Keratinocyte (primary cell): ENCODE measurements around the gene BOLA3. TPM values are rescaled to one million over a fixed set of nuclear protein-coding genes. Genes with fewer than 3 reads are reported as not detected.

Experiments used
- DNase-seq: peaks from one replicate; pipeline ENCODE4 v3.0.0-alpha.2; 2011; ENCODE audit warnings: low read depth, missing footprints, low spot score
- FAIRE-seq: peaks from 2 replicates; lab custom pipeline; 2011; peaks lifted over from hg19 to GRCh38; lab: Jason Lieb, UNC
- H2AFZ ChIP-seq: 2 replicates; pipeline ENCODE4 v1.6.0; 2012; ENCODE audit warnings: low read length, control low read depth, inconsistent platforms; ENCODE audit not compliant: control insufficient read depth
- H3K27ac ChIP-seq: 2 replicates; pipeline ENCODE4 v1.5.1; 2011; ENCODE audit warnings: low read length; ENCODE audit not compliant: control insufficient read depth, insufficient read depth
- H3K27me3 ChIP-seq: 3 replicates; pipeline ENCODE4 v1.6.0; 2011; ENCODE audit warnings: low read length; ENCODE audit not compliant: control insufficient read depth, insufficient read depth; ENCODE audit errors: extremely low read depth
- H3K36me3 ChIP-seq, 2 experiments: 2 replicates in 1 of 2; 3 replicates in 1 of 2; pipeline ENCODE4 v1.5.1; 2011; ENCODE audit warnings: low read length in 2 of 2, mild to moderate bottlenecking in 1 of 2; ENCODE audit not compliant: control insufficient read depth in 2 of 2, insufficient read depth in 2 of 2; ENCODE audit errors: extremely low read depth in 1 of 2
- H3K4me1 ChIP-seq: 3 replicates; pipeline ENCODE4 v1.5.1; 2011; ENCODE audit warnings: low read length; ENCODE audit not compliant: control insufficient read depth, insufficient read depth; ENCODE audit errors: extremely low read depth
- H3K4me2 ChIP-seq: 3 replicates; pipeline ENCODE4 v1.6.0; 2011; ENCODE audit warnings: low read depth, low read length; ENCODE audit not compliant: control insufficient read depth, insufficient read depth; ENCODE audit errors: extremely low read depth
- H3K4me3 ChIP-seq, 3 experiments: fragments of 200-600 bp in 1 of 3; sonication (generic) in 1 of 3; 2 replicates in 2 of 3; 3 replicates in 1 of 3; pipeline ENCODE4 v1.5.1; 2011 to 2016; ENCODE audit warnings: low read length in 3 of 3, mild to moderate bottlenecking in 3 of 3, control low read depth in 2 of 3, inconsistent platforms in 1 of 3, low read depth in 1 of 3, mixed read lengths in 1 of 3, mixed run types in 1 of 3, moderate library complexity in 1 of 3; ENCODE audit not compliant: control insufficient read depth in 2 of 3, insufficient read depth in 2 of 3; ENCODE audit errors: extremely low read depth in 1 of 3
- H3K79me2 ChIP-seq: 2 replicates; pipeline ENCODE4 v1.6.0; 2012; ENCODE audit warnings: low read length; ENCODE audit not compliant: control insufficient read depth, insufficient read depth
- H3K9ac ChIP-seq: 3 replicates; pipeline ENCODE4 v1.6.0; 2011; ENCODE audit warnings: low read length; ENCODE audit not compliant: control insufficient read depth, insufficient read depth; ENCODE audit errors: extremely low read depth
- H3K9me1 ChIP-seq: 3 replicates; pipeline ENCODE4 v1.6.0; 2011; ENCODE audit warnings: low read length; ENCODE audit not compliant: control insufficient read depth, insufficient read depth; ENCODE audit errors: extremely low read depth
- H3K9me3 ChIP-seq: 2 replicates; pipeline ENCODE4 v1.5.1; 2012; ENCODE audit warnings: low read depth, low read length; ENCODE audit not compliant: control insufficient read depth
- H4K20me1 ChIP-seq: 3 replicates; pipeline ENCODE4 v1.6.0; 2011; ENCODE audit warnings: low read length; ENCODE audit not compliant: control insufficient read depth, insufficient read depth; ENCODE audit errors: extremely low read depth
- EZH2 ChIP-seq: IDR thresholded peaks from one replicate; pipeline ENCODE4 v1.6.1; 2012; ENCODE audit warnings: inconsistent platforms, mild to moderate bottlenecking, low read length, moderate library complexity
- dilution Hi-C: fragments of 300-500 bp; cut with MboI; formaldehyde crosslinking; loops from one replicate; pipeline ENCODE4 v1.7.0; 2020; ENCODE audit warnings: low sequenced_read_pairs; ENCODE audit not compliant: extremely low pct_ligation_motif_present
- polyA plus RNA-seq, 5 experiments: library from polyadenylated mRNA; depleted of rRNA in 3 of 5; stranded (reverse) in 3 of 5; stranded (forward) in 1 of 5; unstranded in 1 of 5; fragments of >200 nt; gene quantifications; 1 replicate in 1 of 5; 2 replicates in 3 of 5; 3 replicates in 1 of 5; pipeline versions ENCODE4 v1.2.1 to v1.2.3, GENCODE V29; 2011 to 2012; ENCODE audit warnings: missing spikeins in 2 of 5, low read depth in 1 of 5, low replicate concordance in 1 of 5
- TF ChIP-seq, protein P1 (sequence below), 3 experiments: IDR thresholded peaks in 1 of 3; conservative IDR thresholded peaks in 1 of 3; optimal IDR thresholded peaks in 1 of 3; 2 replicates in 2 of 3; 3 replicates in 1 of 3; pipeline versions ENCODE3 to v1.5.1; 2011; ENCODE audit warnings: low read length in 3 of 3, mild to moderate bottlenecking in 3 of 3, moderate library complexity in 2 of 3, control low read depth in 1 of 3, inconsistent platforms in 1 of 3; ENCODE audit not compliant: insufficient read depth in 2 of 3; ENCODE audit errors: extremely low read depth in 1 of 3

The BOLA3 gene
- polyA plus RNA-seq, 1 donor (not counting 4 experiments of a cell fraction or from before 2014, with no cell fraction given): 116 TPM

DNA sequence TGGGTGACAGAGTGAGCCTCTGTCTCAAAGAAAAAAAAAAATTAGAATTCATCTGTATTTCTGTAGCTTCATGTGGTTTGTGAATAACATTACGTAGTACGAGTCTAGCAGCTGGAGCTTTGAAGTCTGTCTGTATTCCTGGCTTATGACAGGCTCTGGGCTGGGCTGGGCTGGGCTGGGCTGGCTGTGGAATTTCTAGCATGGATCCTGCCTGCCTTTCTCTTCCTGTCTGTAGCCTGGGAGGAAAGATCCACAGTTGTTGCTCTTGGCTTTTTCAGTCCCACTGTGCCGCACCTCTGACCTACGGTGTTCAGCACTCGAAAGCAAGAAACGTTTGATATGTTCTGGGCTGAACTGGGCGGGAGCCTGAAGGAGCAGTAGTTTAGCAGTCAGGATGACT is 55.4 kb downstream of the BOLA3 start:
- no peak overlapping the region for H3K4me2 ChIP-seq
- H3K9me3 ChIP-seq: no peaks in the 10 kb centered on the region
- dilution Hi-C loops: no loop called here
- H3K79me2 ChIP-seq: no peaks in the 10 kb centered on the region
- no peaks in the 10 kb centered on the region for H3K9me1 ChIP-seq
- H3K27me3 ChIP-seq: no peaks in the 10 kb centered on the region
- no peaks in the 10 kb centered on the region for H4K20me1 ChIP-seq
- no peak for FAIRE-seq
- no peak for DNase-seq
- no peak overlapping the region for H3K9ac ChIP-seq
- no peak overlapping the region for H2AFZ ChIP-seq
- H3K4me3 ChIP-seq: no peak overlapping the region
- H3K27ac ChIP-seq: no peak overlapping the region
- no peak for TF ChIP-seq EZH2
- TF ChIP-seq, protein P1, sequence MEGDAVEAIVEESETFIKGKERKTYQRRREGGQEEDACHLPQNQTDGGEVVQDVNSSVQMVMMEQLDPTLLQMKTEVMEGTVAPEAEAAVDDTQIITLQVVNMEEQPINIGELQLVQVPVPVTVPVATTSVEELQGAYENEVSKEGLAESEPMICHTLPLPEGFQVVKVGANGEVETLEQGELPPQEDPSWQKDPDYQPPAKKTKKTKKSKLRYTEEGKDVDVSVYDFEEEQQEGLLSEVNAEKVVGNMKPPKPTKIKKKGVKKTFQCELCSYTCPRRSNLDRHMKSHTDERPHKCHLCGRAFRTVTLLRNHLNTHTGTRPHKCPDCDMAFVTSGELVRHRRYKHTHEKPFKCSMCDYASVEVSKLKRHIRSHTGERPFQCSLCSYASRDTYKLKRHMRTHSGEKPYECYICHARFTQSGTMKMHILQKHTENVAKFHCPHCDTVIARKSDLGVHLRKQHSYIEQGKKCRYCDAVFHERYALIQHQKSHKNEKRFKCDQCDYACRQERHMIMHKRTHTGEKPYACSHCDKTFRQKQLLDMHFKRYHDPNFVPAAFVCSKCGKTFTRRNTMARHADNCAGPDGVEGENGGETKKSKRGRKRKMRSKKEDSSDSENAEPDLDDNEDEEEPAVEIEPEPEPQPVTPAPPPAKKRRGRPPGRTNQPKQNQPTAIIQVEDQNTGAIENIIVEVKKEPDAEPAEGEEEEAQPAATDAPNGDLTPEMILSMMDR (optimal IDR thresholded peaks at IDR 0.05 in 1 of 3, IDR thresholded peaks at IDR 0.05 in 1 of 3, conservative IDR thresholded peaks at IDR 0.05 in 1 of 3; ENCODE audit: extremely low read depth in 1 of 3, insufficient read depth in 2 of 3, low read length in 3 of 3): no peak
- no peaks in the 10 kb centered on the region for H3K4me1 ChIP-seq
- peaks cover 24 to 41% of the 10 kb centered on the region in 2 experiments for H3K36me3 ChIP-seq

DNA sequence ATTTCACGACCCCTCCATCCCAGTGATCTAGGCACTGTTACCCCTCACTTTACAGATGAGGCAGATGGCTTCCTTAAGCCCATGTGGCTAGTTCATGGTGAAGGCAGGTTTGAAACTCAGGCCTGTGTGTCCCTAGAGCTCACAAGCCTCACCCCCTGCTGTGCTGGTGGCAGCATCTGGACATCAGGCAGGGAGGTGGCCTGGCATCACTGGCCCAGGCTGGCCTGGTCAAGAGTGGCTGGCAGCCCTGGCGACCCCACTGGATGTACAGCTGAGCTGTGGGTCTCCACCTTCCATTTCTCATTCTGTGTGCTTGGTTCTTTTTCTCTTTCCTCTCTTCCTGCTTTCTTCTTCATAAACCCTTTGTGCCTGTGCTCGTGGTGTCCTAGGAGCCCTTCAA is 56.3 kb downstream of the BOLA3 start:
- Histone ChIP-seq H2AFZ (no peak overlapping the region), H3K4me3 (no peak overlapping the region), H3K9me1 (no peaks in the 10 kb centered on the region), H3K4me1 (no peaks in the 10 kb centered on the region), H3K79me2 (no peaks in the 10 kb centered on the region), H3K27me3 (no peaks in the 10 kb centered on the region), H3K4me2 (no peak overlapping the region), H3K36me3 (peaks cover 24 to 42% of the 10 kb centered on the region in 2 experiments), H3K9me3 (no peaks in the 10 kb centered on the region), H3K27ac (no peak overlapping the region), H3K9ac (no peak overlapping the region), H4K20me1 (no peaks in the 10 kb centered on the region)
- DNase-seq (no peak), FAIRE-seq (no peak)
- dilution Hi-C loops: no loop called here
- TF ChIP-seq EZH2: no peak
- TF ChIP-seq, protein P1 (optimal IDR thresholded peaks at IDR 0.05 in 1 of 3, IDR thresholded peaks at IDR 0.05 in 1 of 3, conservative IDR thresholded peaks at IDR 0.05 in 1 of 3; ENCODE audit: extremely low read depth in 1 of 3, insufficient read depth in 2 of 3, low read length in 3 of 3): no peak
